CD8-positive, alpha-beta memory T cell (primary cell): ENCODE results near the gene ANTKMT. TPM values are rescaled to one million over a fixed set of nuclear protein-coding genes. Genes with fewer than 3 reads are reported as not detected.

Source experiments
- CTCF ChIA-PET: fragments of 350-600 bp; sonication (Branson Sonifier 250); formaldehyde crosslinking; loops from one replicate; lab custom pipeline; 2021; ENCODE audit warnings: antibody characterized with exemption; lab: Charles Lee
- POLR2A ChIA-PET: fragments of 350-600 bp; sonication (Branson Sonifier 250); formaldehyde crosslinking; loops from one replicate; lab custom pipeline; 2021; ENCODE audit warnings: antibody characterized with exemption; lab: Charles Lee
- DNase-seq, 5 donors: peaks; one replicate each; pipeline versions ENCODE4 v3.0.0 to v3.0.0-alpha.2; 2020 to 2022; ENCODE audit warnings: mixed read lengths in 1 of 5
- H3K27ac ChIP-seq: one replicate; pipeline ENCODE4 v1.7.0; 2013; ENCODE audit warnings: low read depth, mild to moderate bottlenecking, low read length, moderate library complexity
- H3K27me3 ChIP-seq: 2 replicates; pipeline ENCODE4 v1.7.0; 2013; ENCODE audit warnings: low read length, mild to moderate bottlenecking; ENCODE audit not compliant: insufficient read depth, poor library complexity, severe bottlenecking
- H3K36me3 ChIP-seq: 2 replicates; pipeline ENCODE4 v1.7.0; 2013; ENCODE audit warnings: mild to moderate bottlenecking, low read length, moderate library complexity; ENCODE audit not compliant: insufficient read depth
- H3K4me1 ChIP-seq: 2 replicates; pipeline ENCODE4 v1.7.0; 2013; ENCODE audit warnings: mild to moderate bottlenecking, low read length, moderate library complexity; ENCODE audit not compliant: insufficient read depth
- H3K4me3 ChIP-seq: 2 replicates; pipeline ENCODE4 v1.7.0; 2013; ENCODE audit warnings: mild to moderate bottlenecking, low read length
- H3K9me3 ChIP-seq: 2 replicates; pipeline ENCODE4 v1.7.0; 2013; ENCODE audit warnings: mild to moderate bottlenecking, low read length
- H3K27ac Mint-ChIP-seq, 8 donors: one replicate each; pipeline ENCODE4 v1.8.0; 2020 to 2021; ENCODE audit warnings: mixed read lengths in 8 of 8, mild to moderate bottlenecking in 6 of 8, inconsistent platforms in 3 of 8, moderate library complexity in 3 of 8
- H3K27me3 Mint-ChIP-seq, 2 donors: one replicate each; pipeline ENCODE4 v1.8.0; 2020 to 2021; ENCODE audit warnings: mixed read lengths in 2 of 2, mild to moderate bottlenecking in 1 of 2, moderate library complexity in 1 of 2
- H3K36me3 Mint-ChIP-seq, 3 donors: one replicate each; pipeline ENCODE4 v1.8.0; 2020 to 2021; ENCODE audit warnings: mixed read lengths in 3 of 3, inconsistent platforms in 1 of 3, mild to moderate bottlenecking in 1 of 3
- H3K4me1 Mint-ChIP-seq, 3 donors: one replicate each; pipeline ENCODE4 v1.8.0; 2020 to 2021; ENCODE audit warnings: mixed read lengths in 3 of 3, inconsistent platforms in 1 of 3, mild to moderate bottlenecking in 1 of 3
- H3K4me3 Mint-ChIP-seq, 7 donors: one replicate each; pipeline ENCODE4 v1.8.0; 2020 to 2021; ENCODE audit warnings: mixed read lengths in 7 of 7, mild to moderate bottlenecking in 6 of 7, moderate library complexity in 4 of 7, inconsistent platforms in 2 of 7
- H3K9me3 Mint-ChIP-seq, 5 donors: one replicate each; pipeline ENCODE4 v1.8.0; 2020 to 2022; ENCODE audit warnings: mixed read lengths in 5 of 5, mild to moderate bottlenecking in 3 of 5, moderate library complexity in 2 of 5, inconsistent platforms in 1 of 5
- polyA plus RNA-seq: library from polyadenylated mRNA; unstranded; fragments of 300-500 nt; fragmentation: Illumina TruSeq; gene quantifications from one replicate; pipeline ENCODE4 v1.2.3, GENCODE V29; 2021
- total RNA-seq, 2 experiments: library from RNA; stranded (reverse); gene quantifications; one replicate each; pipeline ENCODE4 v1.2.3, GENCODE V29; 2021

The ANTKMT gene
- total and polyA plus RNA-seq, 3 experiments from 2014 or later = 64.2 to 127 (median 72.0) TPM

GRCh38 chr16:743794-744500 is 23.0 kb downstream of the ANTKMT start:
- H3K27me3 ChIP-seq = no peaks in the 10 kb centered on the region
- H3K36me3 ChIP-seq = no peaks in the 10 kb centered on the region
- Mint-ChIP-seq H3K27ac (no peak overlapping the region), H3K9me3 (no peaks in the 10 kb centered on the region), H3K4me3 (peak overlapping the region in 1 of 7 donors; percentile 44), H3K4me1 (peaks cover 0 to 15% (median 1%) of the 10 kb centered on the region in 3 donors), H3K27me3 (no peaks in the 10 kb centered on the region), H3K36me3 (peaks cover 0 to 6% (median 0%) of the 10 kb centered on the region in 3 donors)
- no peak for DNase-seq
- CTCF ChIA-PET = interaction anchor here (0.7 to 18.9 kb wide), 5 partner anchors 13 to 1202 kb away, joined by 3 to 332 read pairs (median 3); partner anchors contain the start of genes ANTKMT, CCDC78, HAGHL and METRN
- peaks cover 10% of the 10 kb centered on the region for H3K4me1 ChIP-seq
- no peak overlapping the region for H3K27ac ChIP-seq
- no peak overlapping the region for H3K4me3 ChIP-seq
- H3K9me3 ChIP-seq = no peaks in the 10 kb centered on the region
- POLR2A ChIA-PET = no interaction called here

- POLR2A ChIA-PET = no interaction called here
- CTCF ChIA-PET = interaction anchor here (18.9 kb wide), 1 partner anchor 28 kb away, joined by 332 read pairs; the partner anchor contains the start of genes ANTKMT, CCDC78, HAGHL and METRN
These were observed 24.8 kb downstream of the ANTKMT start for GRCh38 chr16:745739-746138.

GRCh38 chr16:746637-747036 is 25.7 kb downstream of the ANTKMT start:
- Mint-ChIP-seq H3K4me1 (no peaks in the 10 kb centered on the region), H3K27me3 (peaks cover 0 to 2% of the 10 kb centered on the region in 2 donors), H3K9me3 (no peaks in the 10 kb centered on the region), H3K36me3 (no peaks in the 10 kb centered on the region), H3K27ac (no peak overlapping the region), H3K4me3 (no peak overlapping the region)
- Histone ChIP-seq H3K4me3 (no peak overlapping the region), H3K9me3 (no peaks in the 10 kb centered on the region), H3K27me3 (no peaks in the 10 kb centered on the region), H3K27ac (no peak overlapping the region), H3K36me3 (no peaks in the 10 kb centered on the region), H3K4me1 (no peaks in the 10 kb centered on the region)
- DNase-seq = no peak
- POLR2A ChIA-PET = no interaction called here
- CTCF ChIA-PET = interaction anchor here (1.1 kb wide), 1 partner anchor 34 kb away, joined by 3 read pairs; no protein-coding TSS in a partner anchor

More at GRCh38 chr16:745739-746138, 24.8 kb downstream of the ANTKMT start:
- Mint-ChIP-seq H3K27ac (no peak overlapping the region), H3K9me3 (no peaks in the 10 kb centered on the region), H3K4me3 (no peak overlapping the region), H3K27me3 (no peaks in the 10 kb centered on the region), H3K36me3 (no peaks in the 10 kb centered on the region), H3K4me1 (peaks cover 0 to 3% (median 0%) of the 10 kb centered on the region in 3 donors)
- Histone ChIP-seq H3K4me3 (no peak overlapping the region), H3K27me3 (no peaks in the 10 kb centered on the region), H3K27ac (no peak overlapping the region), H3K4me1 (no peaks in the 10 kb centered on the region), H3K36me3 (no peaks in the 10 kb centered on the region), H3K9me3 (no peaks in the 10 kb centered on the region)
- no peak for DNase-seq

GRCh38 chr16:747978-748746 is 27.2 kb downstream of the ANTKMT start:
- Histone ChIP-seq H3K4me3 (no peak overlapping the region), H3K36me3 (no peaks in the 10 kb centered on the region), H3K27ac (no peak overlapping the region), H3K4me1 (no peaks in the 10 kb centered on the region), H3K9me3 (no peaks in the 10 kb centered on the region), H3K27me3 (no peaks in the 10 kb centered on the region)
- Mint-ChIP-seq H3K27me3 (peaks cover 0 to 2% of the 10 kb centered on the region in 2 donors), H3K27ac (no peak overlapping the region), H3K4me1 (no peaks in the 10 kb centered on the region), H3K4me3 (no peak overlapping the region), H3K36me3 (no peaks in the 10 kb centered on the region), H3K9me3 (no peaks in the 10 kb centered on the region)
- ChIA-PET POLR2A (no interaction called here), CTCF (no interaction called here)
- DNase-seq = no peak

GRCh38 chr16:749010-749409 is 28.1 kb downstream of the ANTKMT start:
- Mint-ChIP-seq H3K36me3 (no peaks in the 10 kb centered on the region), H3K27me3 (peaks cover 0 to 3% of the 10 kb centered on the region in 2 donors), H3K4me3 (no peak overlapping the region), H3K4me1 (no peaks in the 10 kb centered on the region), H3K27ac (no peak overlapping the region), H3K9me3 (no peaks in the 10 kb centered on the region)
- no peaks in the 10 kb centered on the region for H3K9me3 ChIP-seq
- no peaks in the 10 kb centered on the region for H3K36me3 ChIP-seq
- CTCF ChIA-PET = interaction anchor here (0.7 to 2.0 kb wide), 2 partner anchors 8 to 37 kb away, joined by 3 to 7 read pairs; partner anchors contain the start of gene CIAO3
- POLR2A ChIA-PET = no interaction called here
- no peak overlapping the region for H3K4me3 ChIP-seq
- no peak overlapping the region for H3K27ac ChIP-seq
- H3K4me1 ChIP-seq = no peaks in the 10 kb centered on the region
- DNase-seq = no peak
- H3K27me3 ChIP-seq = no peaks in the 10 kb centered on the region

- Histone ChIP-seq H3K27me3 (no peaks in the 10 kb centered on the region), H3K4me3 (no peak overlapping the region), H3K4me1 (no peaks in the 10 kb centered on the region), H3K36me3 (no peaks in the 10 kb centered on the region), H3K27ac (no peak overlapping the region), H3K9me3 (no peaks in the 10 kb centered on the region)
- DNase-seq = no peak
- Mint-ChIP-seq H3K4me1 (peaks cover 0 to 3% (median 2%) of the 10 kb centered on the region in 3 donors), H3K4me3 (no peak overlapping the region), H3K9me3 (no peaks in the 10 kb centered on the region), H3K36me3 (no peaks in the 10 kb centered on the region), H3K27ac (no peak overlapping the region), H3K27me3 (peaks cover 0 to 3% of the 10 kb centered on the region in 2 donors)
- ChIA-PET CTCF (interaction anchor here (1.8 to 2.0 kb wide), 2 partner anchors 9 to 35 kb away, joined by 5 to 7 read pairs; partner anchors contain the start of gene CIAO3), POLR2A (no interaction called here)
These were observed 29.5 kb downstream of the ANTKMT start for GRCh38 chr16:750485-750884.

GRCh38 chr16:751152-752006 is 30.4 kb downstream of the ANTKMT start:
- peaks cover 0 to 3% (median 2%) of the 10 kb centered on the region in 3 donors for H3K4me1 Mint-ChIP-seq
- H3K9me3 ChIP-seq = no peaks in the 10 kb centered on the region
- H3K27me3 Mint-ChIP-seq = peaks cover 0 to 3% of the 10 kb centered on the region in 2 donors
- peaks cover 0 to under 1% (median 0%) of the 10 kb centered on the region in 5 donors for H3K9me3 Mint-ChIP-seq
- POLR2A ChIA-PET = no interaction called here
- H3K4me3 ChIP-seq = no peak overlapping the region
- H3K36me3 Mint-ChIP-seq = no peaks in the 10 kb centered on the region
- no peak overlapping the region for H3K27ac ChIP-seq
- CTCF ChIA-PET = interaction anchor here (1.3 to 1.8 kb wide), 2 partner anchors 26 to 34 kb away, joined by 3 to 5 read pairs; no protein-coding TSS in a partner anchor
- H3K36me3 ChIP-seq = no peaks in the 10 kb centered on the region
- H3K4me1 ChIP-seq = no peaks in the 10 kb centered on the region
- H3K27me3 ChIP-seq = no peaks in the 10 kb centered on the region
- no peak overlapping the region for H3K27ac Mint-ChIP-seq
- DNase-seq = no peak
- no peak overlapping the region for H3K4me3 Mint-ChIP-seq
